Measurements from ENCODE around the gene BPHL. TPM values are rescaled to one million over a fixed set of nuclear protein-coding genes. Genes with fewer than 3 reads are reported as not detected.

Gene BPHL
- 9.8 and 11.2 TPM in 2 replicates for total RNA-seq

DNA sequence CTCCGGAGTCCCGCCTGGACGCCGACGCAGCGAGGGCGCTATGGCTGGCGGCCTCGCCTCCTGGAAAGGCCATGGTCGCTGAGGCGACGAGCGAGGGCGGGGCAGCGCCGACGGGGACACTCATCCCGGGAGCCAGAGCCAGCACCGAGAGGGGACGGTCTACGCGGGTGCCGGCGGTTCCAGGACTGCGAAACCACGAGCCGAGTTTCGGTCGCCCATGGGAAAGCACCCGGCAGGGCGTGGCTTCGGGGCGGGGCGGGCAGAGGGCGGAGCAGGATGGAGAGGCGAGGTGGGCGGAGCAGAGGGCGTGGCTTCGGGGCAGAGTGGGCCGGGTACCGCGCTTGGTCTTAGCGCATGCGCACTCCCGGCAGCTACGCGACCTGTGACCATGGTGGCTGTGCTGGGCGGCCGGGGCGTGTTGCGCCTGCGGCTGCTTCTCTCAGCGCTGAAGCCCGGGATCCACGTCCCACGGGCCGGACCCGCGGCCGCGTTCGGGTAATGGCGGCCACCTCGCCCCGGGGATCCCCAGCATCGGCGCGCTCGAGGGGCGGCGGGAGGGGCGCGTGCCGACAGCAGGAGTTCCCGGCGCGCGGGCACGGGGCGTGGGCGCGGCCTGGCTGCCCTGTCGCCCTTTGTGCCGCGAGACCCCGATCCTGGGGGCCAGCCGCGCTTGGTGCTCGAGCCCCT lies at the start of gene BPHL:
Gene BPHL, plus strand, starts transcription at position 359 of the 687 bp plus-strand sequence. Its CDS starts 30 bp downstream, at position 389.

DNA sequence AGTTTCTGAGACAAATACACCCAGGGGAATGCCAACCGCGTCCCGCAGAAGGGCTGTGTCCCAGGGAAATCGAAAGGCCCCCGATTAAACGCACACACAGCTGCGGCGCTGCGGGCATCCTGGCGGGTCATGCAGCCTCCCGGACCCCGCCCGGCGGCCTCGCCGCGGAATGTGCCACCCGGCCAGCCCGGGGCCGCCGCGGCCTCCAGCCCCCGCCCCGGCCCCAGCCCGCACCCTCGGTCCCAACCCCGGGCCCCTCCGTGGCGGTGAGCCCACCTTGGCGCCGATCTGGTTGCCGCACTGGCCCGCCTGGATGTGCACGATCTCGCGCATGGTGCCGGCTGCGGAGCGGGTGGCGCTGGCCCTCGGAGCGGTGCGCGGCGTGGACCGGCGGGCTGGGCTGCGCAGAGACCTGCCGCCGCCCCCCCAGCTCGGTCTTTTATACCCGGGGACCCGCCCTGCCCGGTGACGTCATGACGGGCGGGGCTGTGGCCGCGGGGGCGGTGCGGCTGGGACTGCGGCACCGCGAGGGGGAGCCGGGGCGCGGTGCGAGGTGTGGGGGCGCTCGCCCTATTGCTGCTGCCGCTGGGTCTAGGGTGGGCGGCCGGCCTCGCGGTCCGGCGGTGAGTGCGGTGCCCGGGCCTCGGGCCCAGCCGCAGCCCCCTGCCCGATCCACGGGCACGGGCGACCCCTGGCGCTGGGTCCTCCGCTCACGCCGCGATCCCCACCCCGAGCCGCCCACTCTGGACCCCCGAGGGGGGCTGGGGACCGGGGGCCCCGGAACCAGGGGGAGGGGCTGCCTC lies 38.8 kb downstream of the BPHL start, which contains the start of gene TUBB2A:
Gene TUBB2A, minus strand, starts transcription at position 414 of the 803 bp plus-strand sequence. Its CDS starts 81 bp downstream, at position 333.

Other genes starting within 250 kb of the BPHL start
- gene SERPINB9, start 215.4 kb upstream of the BPHL start, total RNA-seq: 10.8 and 11.3 TPM in 2 replicates
- gene SERPINB6, start 147.1 kb upstream of the BPHL start, total RNA-seq: 108 and 117 TPM in 2 replicates
- gene NQO2, start 118.8 kb upstream of the BPHL start, total RNA-seq: 58.4 and 66.7 TPM in 2 replicates
- gene RIPK1, start 50.2 kb upstream of the BPHL start, total RNA-seq: 21.7 and 26.4 TPM in 2 replicates
- 37.8 and 49.3 TPM in 2 replicates for gene TUBB2A, start 38.8 kb downstream of the BPHL start, total RNA-seq
- 1.4 and 2.1 TPM in 2 replicates for gene TUBB2B, start 108.9 kb downstream of the BPHL start, total RNA-seq
- 20.4 and 38.8 TPM in 2 replicates for gene PSMG4, start 140.2 kb downstream of the BPHL start, total RNA-seq

Measured in aortic smooth muscle cell (primary cell).